ENCODE measurements around the gene TTC24.
A peak's percentile ranks its signal among the peaks of the same experiment; 100 is the strongest.
"Not testable (repeated sequence)": the region's sequence is repeated elsewhere in the genome, so short reads cannot be mapped to it uniquely, and the experiment has no call there.

TTC24 gene

DNA sequence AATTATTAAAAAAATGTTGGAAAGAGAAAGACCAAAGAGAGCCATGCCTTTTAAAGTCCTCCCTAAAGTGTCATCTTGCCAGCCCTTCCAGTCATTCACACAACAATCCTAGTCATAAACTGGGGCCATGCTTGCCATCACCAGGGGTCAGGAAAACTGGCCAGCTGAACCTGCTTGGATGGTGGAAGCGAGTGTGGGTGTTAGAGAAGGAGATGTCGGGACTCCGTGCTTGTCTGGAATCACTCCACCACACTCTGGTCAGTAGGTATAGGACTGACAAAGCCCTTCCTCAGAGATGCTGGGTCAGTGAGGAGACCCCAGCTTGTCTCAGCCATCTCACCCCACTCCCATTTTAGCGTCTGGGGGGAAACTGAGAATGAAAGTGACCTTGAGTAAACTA, 36.4 kb downstream of the TTC24 start:
- DNase-seq, result no peak

GRCh38 chr1:156616463-156616862, 36.9 kb downstream of the TTC24 start:
- DNase-seq, result peak; percentile 63

DNA sequence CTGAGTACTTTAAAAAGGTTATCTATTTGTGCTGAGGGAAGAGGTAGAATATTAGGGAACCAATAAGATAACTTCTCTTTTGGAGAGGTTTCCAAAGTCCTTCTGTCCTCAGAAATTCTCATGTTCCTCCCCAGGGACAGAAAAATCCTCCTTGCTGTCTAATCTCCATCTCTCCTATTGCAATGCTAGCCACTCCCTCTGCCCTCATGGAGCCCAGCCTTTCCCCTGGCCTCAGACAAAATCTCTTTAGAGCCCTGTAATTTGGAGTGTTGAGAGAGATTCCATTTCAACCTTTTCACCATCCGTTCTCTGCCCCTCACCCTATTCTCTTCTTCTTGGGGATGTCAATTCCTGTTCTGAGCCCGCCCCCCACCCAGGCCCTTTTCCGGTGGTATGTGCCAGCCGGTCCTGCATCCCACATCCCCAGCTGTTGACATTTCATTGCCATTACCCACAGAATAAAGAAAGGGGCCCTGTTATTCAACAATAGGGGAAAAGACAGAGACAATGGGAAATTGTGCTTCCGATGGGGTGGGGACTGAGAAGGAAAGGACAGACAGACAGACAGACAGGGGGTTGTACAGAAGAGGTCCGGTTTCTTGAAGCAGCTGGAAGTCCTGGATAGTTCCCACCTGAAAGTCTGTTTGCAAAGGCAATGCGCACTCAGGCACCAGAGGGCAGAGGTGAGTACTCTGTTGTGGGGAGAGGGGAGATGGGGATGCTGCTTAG, 39.5 kb downstream of the TTC24 start, which contains the start of gene HAPLN2:
TSS of gene HAPLN2 (plus strand) at position 563 of the 729 bp plus-strand sequence. CDS start 4,076 bp downstream, outside the sequence.
- peak; percentile 19 for DNase-seq

DNA sequence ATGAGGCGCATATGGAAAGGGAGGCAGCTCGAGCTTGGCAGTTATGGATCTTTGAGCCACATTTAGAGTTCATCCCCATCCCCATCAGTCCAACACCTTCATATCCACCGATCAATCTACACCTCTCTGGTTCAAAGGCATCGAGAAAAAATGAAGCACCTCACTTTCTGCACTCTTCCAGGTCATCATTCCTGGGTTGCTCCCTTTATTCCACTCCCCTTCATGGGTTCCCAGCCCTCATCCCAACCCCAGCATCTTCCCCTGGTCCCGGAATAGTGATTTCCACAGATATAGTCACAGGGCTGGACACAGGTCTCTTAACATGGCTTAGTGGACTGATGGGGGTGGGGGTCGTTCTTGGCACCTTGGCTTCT, 40.0 kb downstream of the TTC24 start:
- no peak for DNase-seq

DNA sequence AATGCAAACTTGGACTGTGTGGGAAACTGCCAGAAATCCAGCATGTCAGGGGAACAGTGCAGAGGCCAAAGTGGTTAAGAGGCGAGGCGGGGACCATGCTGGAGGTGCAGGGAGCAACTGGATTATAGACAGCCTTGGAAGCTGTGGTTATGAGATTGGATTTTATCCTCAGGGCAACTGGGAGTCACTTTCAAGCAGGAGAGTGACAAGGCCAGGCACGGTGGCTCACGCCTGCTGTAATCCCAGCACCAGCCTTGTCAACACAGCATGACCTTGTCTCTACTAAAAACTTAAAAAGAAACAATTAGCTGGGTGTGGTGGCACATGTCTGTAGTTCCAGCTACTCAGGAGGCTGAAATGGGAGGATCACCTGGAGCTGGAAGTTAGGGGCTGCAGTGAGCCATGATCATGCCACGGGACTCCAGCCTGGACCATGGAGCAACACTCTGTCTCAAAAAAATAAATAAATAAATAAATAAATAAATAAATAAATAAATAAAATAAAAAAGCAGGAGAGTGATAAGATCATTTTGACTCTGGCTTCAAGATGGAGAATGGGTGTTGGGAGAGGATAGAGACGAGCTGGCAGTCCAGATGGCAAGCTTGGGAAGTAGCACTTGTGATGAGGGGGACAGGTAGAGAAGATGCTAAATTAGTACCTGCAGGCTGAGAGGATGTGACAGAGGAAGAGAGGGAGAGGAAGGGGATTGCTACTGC, 43.2 kb downstream of the TTC24 start:
- DNase-seq, result no peak

DNA sequence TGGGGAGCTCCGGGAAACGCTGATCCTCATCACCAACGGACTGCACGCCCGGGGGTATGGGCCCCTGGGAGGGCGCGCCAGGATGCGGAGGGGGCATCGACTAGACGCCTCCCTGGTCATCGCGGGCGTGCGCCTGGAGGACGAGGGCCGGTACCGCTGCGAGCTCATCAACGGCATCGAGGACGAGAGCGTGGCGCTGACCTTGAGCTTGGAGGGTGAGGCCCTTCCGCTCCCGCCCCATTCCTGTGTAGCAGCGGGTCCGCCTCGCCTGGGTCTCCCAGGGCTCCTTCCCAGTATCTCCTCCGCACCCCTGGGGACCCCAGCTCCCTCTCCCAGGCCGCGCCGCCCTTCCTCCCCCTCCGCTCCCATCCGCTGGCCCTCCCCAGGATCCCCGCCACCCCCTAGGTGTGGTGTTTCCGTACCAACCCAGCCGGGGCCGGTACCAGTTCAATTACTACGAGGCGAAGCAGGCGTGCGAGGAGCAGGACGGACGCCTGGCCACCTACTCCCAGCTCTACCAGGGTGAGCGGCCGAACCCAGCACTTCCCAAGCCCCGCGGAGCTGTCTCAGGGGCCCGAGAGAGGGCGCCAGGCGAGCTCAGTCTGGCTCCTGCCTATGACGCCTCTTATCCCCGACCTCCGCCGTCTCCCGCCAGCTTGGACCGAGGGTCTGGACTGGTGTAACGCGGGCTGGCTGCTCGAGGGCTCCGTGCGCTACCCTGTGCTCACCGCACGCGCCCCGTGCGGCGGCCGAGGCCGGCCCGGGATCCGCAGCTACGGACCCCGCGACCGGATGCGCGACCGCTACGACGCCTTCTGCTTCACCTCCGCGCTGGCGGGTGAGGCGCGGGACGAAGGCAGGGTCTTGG, 44.7 kb downstream of the TTC24 start:
- DNase-seq, result peak; percentile 45

GRCh38 chr1:156624814-156625435, 45.4 kb downstream of the TTC24 start:
- DNase-seq, result no peak

GRCh38 chr1:156625436-156626078, 46.0 kb downstream of the TTC24 start:
- peak; percentile 39 for DNase-seq

- no peak for DNase-seq
These were observed 46.5 kb downstream of the TTC24 start for GRCh38 chr1:156626079-156626438.

- peak; percentile 37 for DNase-seq
These were observed 47.9 kb downstream of the TTC24 start for GRCh38 chr1:156627313-156627880.

- no peak for DNase-seq
These were observed 50.4 kb downstream of the TTC24 start for GRCh38 chr1:156629823-156630449.

GRCh38 chr1:156631152-156631551, 51.6 kb downstream of the TTC24 start:
- not testable (repeated sequence) for DNase-seq

DNA sequence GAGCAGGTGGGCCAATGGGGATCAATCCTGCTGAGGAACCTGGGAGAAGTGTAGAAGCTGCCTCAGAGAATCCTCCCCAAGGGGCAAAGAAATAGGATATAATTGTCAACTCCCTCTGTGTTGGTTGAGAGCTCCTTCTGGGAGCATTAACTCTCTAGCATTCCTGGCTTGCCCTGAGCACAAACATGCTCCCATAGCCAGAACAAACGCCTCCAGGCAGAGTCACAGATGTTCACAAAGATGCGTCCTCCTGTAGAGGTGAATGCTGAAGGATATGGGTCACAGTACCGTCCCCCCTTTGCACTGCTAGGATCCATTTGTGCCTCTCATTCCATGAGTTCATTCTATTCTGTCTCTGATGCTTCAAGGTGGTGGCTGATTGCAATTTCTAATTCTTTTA, 52.8 kb downstream of the TTC24 start:
- DNase-seq, result no peak

All from NCI-H1105 (cell line).